ENCODE data around the gene PRR16.
A peak's percentile ranks its signal among the peaks of the same experiment; 100 is the strongest.

Gene PRR16

GRCh38 chr5:120512068-120512467 lies 48.0 kb downstream of the PRR16 start:
- DNase-seq: no peak
- intact Hi-C loops (cut with DNase I): no loop called here

GRCh38 chr5:120512791-120513650 lies 48.9 kb downstream of the PRR16 start:
- intact Hi-C loops (cut with DNase I): no loop called here

GRCh38 chr5:120516805-120517204 lies 52.7 kb downstream of the PRR16 start:
- DNase-seq: peak in 1 of 10 donors; percentile 67
- intact Hi-C loops (cut with DNase I): no loop called here

More at GRCh38 chr5:120512791-120513650, 48.9 kb downstream of the PRR16 start:
- no peak for DNase-seq

GRCh38 chr5:120517607-120518252 lies 53.6 kb downstream of the PRR16 start:
- intact Hi-C loops (cut with DNase I): no loop called here
- no peak for DNase-seq

GRCh38 chr5:120518581-120518980 lies 54.5 kb downstream of the PRR16 start:
- intact Hi-C loops (cut with DNase I): no loop called here
- DNase-seq: no peak

GRCh38 chr5:120527251-120527650 lies 63.2 kb downstream of the PRR16 start:
- DNase-seq: no peak
- intact Hi-C loops (cut with DNase I): no loop called here

- intact Hi-C loops (cut with DNase I): no loop called here
- no peak for DNase-seq
These were observed 64.5 kb downstream of the PRR16 start for GRCh38 chr5:120528609-120529008.

- DNase-seq: no peak
- intact Hi-C loops (cut with DNase I): no loop called here
These were observed 65.3 kb downstream of the PRR16 start for GRCh38 chr5:120529386-120529785.

- intact Hi-C loops (cut with DNase I): no loop called here
- no peak for DNase-seq
These were observed 67.1 kb downstream of the PRR16 start for GRCh38 chr5:120531215-120531614.

- intact Hi-C loops (cut with DNase I): no loop called here
- DNase-seq: no peak
These were observed 68.7 kb downstream of the PRR16 start for GRCh38 chr5:120532835-120533234.

GRCh38 chr5:120533581-120533980 lies 69.5 kb downstream of the PRR16 start:
- DNase-seq: no peak
- intact Hi-C loops (cut with DNase I): no loop called here

- DNase-seq: no peak
- intact Hi-C loops (cut with DNase I): no loop called here
These were observed 71.8 kb downstream of the PRR16 start for GRCh38 chr5:120535900-120536299.

- intact Hi-C loops (cut with DNase I): no loop called here
- DNase-seq: no peak
These were observed 74.0 kb downstream of the PRR16 start for GRCh38 chr5:120538149-120538548.

GRCh38 chr5:120538644-120539043 lies 74.5 kb downstream of the PRR16 start:
- DNase-seq: peak in 1 of 10 donors; percentile 60
- intact Hi-C loops (cut with DNase I): no loop called here

- intact Hi-C loops (cut with DNase I): no loop called here
- no peak for DNase-seq
These were observed 75.4 kb downstream of the PRR16 start for GRCh38 chr5:120539471-120539870.

- intact Hi-C loops (cut with DNase I): no loop called here
- DNase-seq: peak in 1 of 10 donors; percentile 30
These were observed 76.0 kb downstream of the PRR16 start for GRCh38 chr5:120540097-120540496.

- no peak for DNase-seq
These were observed 79.9 kb downstream of the PRR16 start for GRCh38 chr5:120544043-120544442.

GRCh38 chr5:120545007-120545406 lies 80.9 kb downstream of the PRR16 start:
- intact Hi-C loops (cut with DNase I): no loop called here
- no peak for DNase-seq

More at GRCh38 chr5:120544043-120544442, 79.9 kb downstream of the PRR16 start:
- intact Hi-C loops (cut with DNase I): no loop called here

GRCh38 chr5:120545951-120546350 lies 81.9 kb downstream of the PRR16 start:
- intact Hi-C loops (cut with DNase I): no loop called here
- no peak for DNase-seq

GRCh38 chr5:120546922-120547321 lies 82.8 kb downstream of the PRR16 start:
- intact Hi-C loops (cut with DNase I): no loop called here
- no peak for DNase-seq

GRCh38 chr5:120550358-120550757 lies 86.3 kb downstream of the PRR16 start:
- DNase-seq: no peak
- intact Hi-C loops (cut with DNase I): no loop called here

- DNase-seq: no peak
- intact Hi-C loops (cut with DNase I): no loop called here
These were observed 88.5 kb downstream of the PRR16 start for GRCh38 chr5:120552638-120553037.
